ENCODE measurements around the gene WDFY2.
"Not testable (repeated sequence)": the region's sequence is repeated elsewhere in the genome, so short reads cannot be mapped to it uniquely, and the experiment has no call there.

WDFY2 gene

GRCh38 chr13:51632591-51633362, 48.5 kb downstream of the WDFY2 start:
- DNase-seq (ENCODE audit: low spot score) = no peak

GRCh38 chr13:51635137-51635878, 51.0 kb downstream of the WDFY2 start:
- no peak for DNase-seq (ENCODE audit: low spot score)

- DNase-seq (ENCODE audit: low spot score) = peak; percentile 4
These were observed 52.2 kb downstream of the WDFY2 start for GRCh38 chr13:51636349-51636890.

- no peak for DNase-seq (ENCODE audit: low spot score)
These were observed 53.6 kb downstream of the WDFY2 start for GRCh38 chr13:51637852-51638215.

GRCh38 chr13:51638216-51638871, 54.1 kb downstream of the WDFY2 start:
- DNase-seq (ENCODE audit: low spot score) = peak; percentile 33

GRCh38 chr13:51639171-51639570, 54.9 kb downstream of the WDFY2 start:
- no peak for DNase-seq (ENCODE audit: low spot score)

GRCh38 chr13:51640696-51641095, 56.4 kb downstream of the WDFY2 start:
- not testable (repeated sequence) for DNase-seq (ENCODE audit: low spot score)

- DNase-seq (ENCODE audit: low spot score) = no peak
These were observed 59.0 kb downstream of the WDFY2 start for GRCh38 chr13:51643105-51643881.

GRCh38 chr13:51643882-51644281, 59.6 kb downstream of the WDFY2 start:
- DNase-seq (ENCODE audit: low spot score) = peak; percentile 30

GRCh38 chr13:51644654-51645053, 60.4 kb downstream of the WDFY2 start:
- DNase-seq (ENCODE audit: low spot score) = no peak

GRCh38 chr13:51645154-51645650, 60.9 kb downstream of the WDFY2 start:
- no peak for DNase-seq (ENCODE audit: low spot score)

GRCh38 chr13:51645761-51646670, 61.8 kb downstream of the WDFY2 start:
- no peak for DNase-seq (ENCODE audit: low spot score)

GRCh38 chr13:51647067-51647466, 62.8 kb downstream of the WDFY2 start:
- no peak for DNase-seq (ENCODE audit: low spot score)

GRCh38 chr13:51652193-51652592, 67.9 kb downstream of the WDFY2 start:
- not testable (repeated sequence) for DNase-seq (ENCODE audit: low spot score)

GRCh38 chr13:51659276-51660127, 75.2 kb downstream of the WDFY2 start:
- DNase-seq (ENCODE audit: low spot score) = no peak

- DNase-seq (ENCODE audit: low spot score) = no peak
These were observed 76.6 kb downstream of the WDFY2 start for GRCh38 chr13:51660813-51661212.

GRCh38 chr13:51663973-51664957, 80.0 kb downstream of the WDFY2 start:
- DNase-seq (ENCODE audit: low spot score) = no peak

GRCh38 chr13:51665456-51665855, 81.2 kb downstream of the WDFY2 start:
- DNase-seq (ENCODE audit: low spot score) = no peak

All from LoVo (cell line).